ENCODE data around the gene SRGAP2B.
A peak's percentile ranks its signal among the peaks of the same experiment; 100 is the strongest.
"Not testable (repeated sequence)": the region's sequence is repeated elsewhere in the genome, so short reads cannot be mapped to it uniquely, and the experiment has no call there.

Gene SRGAP2B

DNA sequence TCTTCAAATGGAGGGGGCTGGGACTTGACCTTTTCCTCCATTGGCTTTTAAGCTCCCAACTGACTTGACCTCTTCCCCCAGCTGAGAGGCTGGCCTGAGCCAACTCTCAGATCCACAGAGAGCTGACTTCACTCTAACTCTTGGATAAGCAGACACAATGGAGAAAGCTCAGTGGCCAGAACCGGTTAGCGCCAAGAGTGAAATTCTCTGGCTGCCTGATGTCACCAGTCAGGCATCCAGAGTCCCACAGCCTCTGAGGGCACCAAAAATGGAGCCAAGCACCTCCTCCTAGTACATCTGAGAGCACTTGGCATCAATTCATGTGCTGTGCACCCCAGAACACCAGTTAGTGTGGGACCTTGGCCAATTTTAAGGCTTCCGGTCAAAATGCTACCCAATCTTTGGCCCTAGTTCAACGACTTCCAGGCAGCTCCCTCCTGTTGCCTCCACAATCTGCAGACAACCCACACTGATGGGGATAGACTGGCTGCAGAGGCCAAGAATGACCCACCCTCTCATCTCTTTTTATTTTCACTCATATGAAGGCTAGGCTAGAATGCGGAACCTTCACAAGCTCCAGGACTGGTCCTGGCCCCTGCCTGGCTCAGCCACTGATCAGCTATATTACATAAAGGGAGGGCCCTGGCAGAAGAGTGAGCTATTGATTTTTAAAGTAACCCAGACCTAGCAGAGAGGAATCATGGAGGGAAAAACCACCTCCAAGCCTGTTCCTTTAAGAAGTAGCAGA is 200.5 kb downstream of the SRGAP2B start:
- not testable (repeated sequence) for DNase-seq (ENCODE audit: low read depth)

DNA sequence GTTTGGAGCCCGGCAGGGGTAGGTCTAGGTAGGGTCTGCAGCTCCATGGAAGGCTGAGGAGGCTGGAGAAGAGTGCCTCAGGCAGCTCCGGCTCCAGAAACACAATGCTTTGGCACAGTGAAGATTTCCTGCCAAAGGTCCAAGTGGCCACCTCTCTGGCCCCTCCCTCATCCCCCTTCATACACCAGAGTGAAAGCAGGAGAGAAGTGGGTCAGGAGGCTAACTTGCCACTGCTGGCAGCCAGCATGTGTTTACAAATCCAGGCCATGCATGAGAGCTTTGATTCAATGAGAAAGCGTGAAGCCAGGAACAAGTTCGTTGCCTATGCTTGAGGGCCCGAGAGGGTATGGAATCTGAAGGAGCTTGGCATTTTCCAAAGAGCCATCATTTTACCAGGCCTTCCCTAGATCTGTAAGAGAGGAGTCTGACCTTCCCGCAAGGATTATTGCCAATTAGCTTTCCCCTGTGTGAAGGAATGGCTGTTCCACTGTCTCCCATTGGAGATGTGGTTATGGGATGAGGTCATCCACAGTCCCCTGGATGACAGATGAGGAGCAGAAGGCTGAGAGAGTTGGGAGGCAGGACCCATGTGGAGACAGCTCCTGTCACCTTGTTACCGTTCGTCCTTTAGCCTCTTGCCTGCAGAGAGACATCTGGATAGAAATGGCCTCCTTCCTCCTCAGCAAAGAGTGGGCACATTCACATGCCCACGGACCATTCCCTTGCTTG is 201.3 kb downstream of the SRGAP2B start:
- not testable (repeated sequence) for DNase-seq (ENCODE audit: low read depth)

DNA sequence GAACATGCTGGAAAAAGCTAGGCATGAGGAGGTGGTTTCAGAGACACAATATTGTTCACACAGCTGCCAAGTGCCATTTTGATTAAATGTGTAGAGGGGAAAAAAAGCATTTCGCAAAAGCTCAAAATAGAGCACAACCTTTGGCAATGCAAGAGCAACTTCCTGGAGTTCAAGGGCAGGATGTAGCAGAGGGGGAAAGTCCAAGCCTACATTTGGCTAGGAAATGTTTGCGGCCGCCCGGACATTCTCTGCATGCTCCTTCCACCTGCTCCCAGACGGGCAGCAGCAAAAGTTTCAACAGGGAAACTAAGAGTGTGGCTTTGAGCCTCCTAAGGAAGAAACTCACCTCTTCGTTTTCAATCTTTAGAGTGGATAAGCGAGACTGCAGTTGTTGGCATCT is 202.1 kb downstream of the SRGAP2B start:
- DNase-seq (ENCODE audit: low read depth), result not testable (repeated sequence)

DNA sequence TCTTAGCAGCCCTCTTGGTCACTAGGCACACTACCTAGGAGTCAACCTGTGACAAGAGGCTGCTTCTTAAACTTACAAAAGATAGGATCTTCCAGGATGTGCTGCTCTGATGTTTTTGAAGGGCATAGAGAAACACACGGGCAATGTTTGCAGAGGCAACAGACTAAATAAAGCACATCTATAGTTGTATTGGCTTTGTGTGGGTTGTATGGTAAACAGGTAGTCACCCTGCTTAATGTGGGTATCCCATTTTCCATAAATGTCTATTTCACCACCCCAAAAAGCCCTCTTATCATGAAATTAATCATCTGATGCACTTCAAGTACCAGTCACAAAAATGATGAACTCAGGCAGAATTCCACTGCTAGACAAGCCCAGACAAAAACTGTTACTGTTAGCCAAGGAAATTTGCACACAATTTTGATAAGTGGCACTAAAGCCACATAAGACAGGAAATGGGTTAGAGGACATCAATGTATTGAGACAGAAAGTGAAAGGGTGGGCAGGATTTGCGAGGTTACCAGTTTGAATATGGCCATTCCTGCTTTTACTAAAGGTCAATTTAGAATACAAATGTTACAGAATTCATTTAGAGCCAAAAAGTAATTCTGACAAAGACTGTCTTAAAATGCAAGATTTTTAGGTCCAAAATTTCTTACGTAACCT is 205.5 kb downstream of the SRGAP2B start:
- not testable (repeated sequence) for DNase-seq (ENCODE audit: low read depth)

DNA sequence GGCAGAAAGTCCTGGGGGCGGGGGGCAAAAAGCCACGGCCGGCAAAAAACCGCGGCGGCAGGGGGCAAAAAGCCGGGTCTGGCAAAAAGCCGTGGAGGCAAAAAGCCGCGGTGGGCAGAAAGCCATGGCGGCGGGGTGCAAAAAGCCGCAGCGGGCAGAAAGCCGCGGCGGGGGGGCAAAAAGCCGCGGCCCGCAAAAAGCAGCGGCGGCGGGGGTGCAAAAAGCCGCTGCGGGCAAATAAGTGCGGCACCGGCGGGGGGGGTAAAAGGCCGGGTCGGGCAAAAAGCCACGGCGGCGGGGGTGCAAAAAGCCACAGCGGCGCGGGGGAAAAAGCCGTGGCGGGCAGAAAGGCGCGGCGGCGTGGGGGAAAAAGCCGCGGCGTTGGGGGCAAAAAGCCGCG is 212.1 kb downstream of the SRGAP2B start:
- DNase-seq (ENCODE audit: low read depth), result peak; percentile 11

GRCh38 chr1:144882343-144882742 is 212.8 kb downstream of the SRGAP2B start:
- not testable (repeated sequence) for DNase-seq (ENCODE audit: low read depth)

DNA sequence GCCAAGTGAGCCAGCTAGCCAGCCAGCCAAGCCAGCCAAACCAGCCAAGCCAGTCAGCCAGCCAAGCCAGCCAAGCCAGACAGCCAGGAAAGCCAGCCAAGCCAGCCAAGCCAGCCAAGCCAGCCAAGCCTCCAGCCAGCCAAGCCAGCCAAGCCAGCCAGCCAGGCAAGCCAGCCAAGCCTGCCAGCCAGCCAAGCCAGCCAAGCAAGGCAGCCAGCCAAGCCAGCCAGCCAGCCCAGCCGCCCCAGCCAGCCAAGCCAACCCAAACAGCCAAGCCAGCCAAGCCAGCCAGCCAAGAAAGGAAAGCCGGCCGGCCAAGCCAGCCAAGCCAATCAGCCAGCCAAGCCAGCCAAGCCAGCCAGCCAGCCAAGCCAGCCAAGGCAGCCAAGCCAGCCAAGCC is 236.5 kb downstream of the SRGAP2B start:
- DNase-seq (ENCODE audit: low read depth), result not testable (repeated sequence)

All from activated T-cell treated with anti-CD3 and anti-CD28 coated beads for 48 hours (primary cell).